Effector CD8-positive, alpha-beta T cell (primary cell): ENCODE measurements around the gene CCDC107.
"Not testable (repeated sequence)": the region's sequence is repeated elsewhere in the genome, so short reads cannot be mapped to it uniquely, and the experiment has no call there.

ENCODE experiments used
- DNase-seq: peaks from one replicate; lab custom pipeline; 2025; lab: John Stamatoyannopoulos, UW
- total RNA-seq, 4 experiments: gene quantifications; one replicate each; lab custom pipeline; 2026; lab: John Stamatoyannopoulos, UW

CCDC107 gene, protein sequence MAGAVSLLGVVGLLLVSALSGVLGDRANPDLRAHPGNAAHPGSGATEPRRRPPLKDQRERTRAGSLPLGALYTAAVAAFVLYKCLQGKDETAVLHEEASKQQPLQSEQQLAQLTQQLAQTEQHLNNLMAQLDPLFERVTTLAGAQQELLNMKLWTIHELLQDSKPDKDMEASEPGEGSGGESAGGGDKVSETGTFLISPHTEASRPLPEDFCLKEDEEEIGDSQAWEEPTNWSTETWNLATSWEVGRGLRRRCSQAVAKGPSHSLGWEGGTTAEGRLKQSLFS
- 14.5 to 23.3 (median 19.4) reads per million in 4 experiments for total RNA-seq

DNA sequence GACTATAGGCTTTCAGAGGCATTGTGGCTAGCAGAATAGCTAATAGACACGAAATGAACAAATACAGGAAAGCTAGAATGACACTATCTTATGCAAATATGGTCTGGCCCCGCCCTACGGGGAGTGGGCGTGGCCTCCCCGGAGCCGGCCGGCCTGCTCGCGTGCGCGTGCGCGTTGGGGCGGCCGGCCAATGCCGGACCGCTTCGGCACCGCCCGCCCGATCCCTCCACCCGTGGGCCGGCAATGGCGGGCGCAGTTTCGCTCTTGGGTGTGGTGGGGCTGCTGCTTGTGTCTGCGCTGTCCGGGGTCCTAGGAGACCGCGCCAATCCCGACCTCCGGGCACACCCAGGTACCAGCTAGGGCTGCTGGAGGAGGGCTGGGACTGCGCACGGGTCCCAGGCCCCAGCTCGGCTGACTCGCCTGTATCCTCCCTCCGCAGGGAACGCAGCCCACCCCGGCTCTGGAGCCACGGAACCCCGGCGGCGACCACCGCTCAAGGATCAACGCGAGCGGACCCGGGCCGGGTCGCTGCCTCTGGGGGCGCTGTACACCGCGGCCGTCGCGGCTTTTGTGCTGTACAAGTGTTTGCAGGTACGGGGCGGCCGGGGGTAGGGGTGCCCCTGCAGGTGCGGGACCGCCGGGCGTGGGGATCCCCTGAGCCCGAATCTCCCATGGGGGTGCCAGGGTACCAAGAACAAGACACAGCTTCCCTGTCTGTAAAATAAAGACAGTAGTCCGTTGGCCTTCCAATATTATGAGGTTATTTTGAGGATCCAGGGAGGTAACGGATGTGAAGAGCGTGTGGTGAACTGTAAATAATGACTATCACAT lies at the start of gene CCDC107:
Gene CCDC107 (plus strand): TSS at position 156 of the 831 bp plus-strand sequence. CDS start 88 bp downstream, at position 244.
- DNase-seq = peak; percentile 74

DNA sequence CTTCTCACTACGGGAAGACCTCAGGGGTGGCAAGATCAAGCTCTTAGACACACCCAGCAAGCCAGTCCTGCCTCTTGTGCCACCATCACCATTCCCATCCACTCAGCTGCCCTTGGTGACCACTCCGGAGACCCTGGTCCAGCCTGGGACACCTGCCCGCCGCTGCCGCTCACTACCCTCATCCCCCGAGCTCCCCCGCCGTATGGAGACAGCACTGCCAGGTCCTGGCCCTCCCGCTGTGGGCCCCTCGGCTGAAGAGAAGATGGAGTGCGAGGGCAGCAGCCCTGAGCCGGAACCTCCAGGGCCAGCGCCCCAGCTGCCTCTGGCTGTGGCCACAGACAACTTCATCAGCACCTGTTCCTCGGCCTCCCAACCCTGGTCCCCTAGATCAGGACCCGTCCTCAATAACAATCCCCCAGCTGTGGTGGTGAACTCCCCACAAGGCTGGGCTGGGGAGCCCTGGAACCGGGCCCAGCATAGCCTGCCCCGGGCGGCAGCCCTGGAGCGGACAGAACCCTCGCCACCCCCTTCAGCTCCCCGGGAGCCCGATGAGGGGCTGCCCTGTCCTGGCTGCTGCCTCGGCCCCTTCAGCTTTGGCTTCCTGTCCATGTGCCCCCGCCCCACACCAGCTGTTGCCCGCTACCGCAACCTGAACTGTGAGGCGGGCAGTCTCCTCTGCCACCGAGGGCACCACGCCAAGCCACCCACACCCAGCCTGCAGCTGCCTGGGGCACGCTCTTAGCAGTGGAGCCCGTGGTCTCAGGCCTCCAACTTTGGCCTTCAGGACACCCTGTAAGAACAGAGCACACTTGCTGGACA lies 48.9 kb upstream of the CCDC107 start:
- DNase-seq = no peak

DNA sequence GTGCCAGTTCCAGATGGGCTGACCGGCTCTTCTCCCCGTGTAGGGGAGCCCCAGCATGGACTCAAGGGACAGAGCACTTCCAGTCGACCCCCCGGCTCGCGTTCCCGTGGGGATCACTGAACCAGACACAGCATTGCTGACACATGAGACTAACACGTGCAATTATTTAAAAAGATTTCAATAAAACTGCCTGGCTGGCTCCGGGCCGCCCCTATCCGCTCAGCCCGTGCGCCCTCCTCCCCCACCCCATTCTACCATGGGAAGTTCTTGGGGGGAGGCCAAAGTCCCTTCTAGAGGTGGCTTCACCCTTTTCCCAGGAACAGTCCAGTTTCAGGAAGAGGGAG lies 48.3 kb upstream of the CCDC107 start:
- no peak for DNase-seq

DNA sequence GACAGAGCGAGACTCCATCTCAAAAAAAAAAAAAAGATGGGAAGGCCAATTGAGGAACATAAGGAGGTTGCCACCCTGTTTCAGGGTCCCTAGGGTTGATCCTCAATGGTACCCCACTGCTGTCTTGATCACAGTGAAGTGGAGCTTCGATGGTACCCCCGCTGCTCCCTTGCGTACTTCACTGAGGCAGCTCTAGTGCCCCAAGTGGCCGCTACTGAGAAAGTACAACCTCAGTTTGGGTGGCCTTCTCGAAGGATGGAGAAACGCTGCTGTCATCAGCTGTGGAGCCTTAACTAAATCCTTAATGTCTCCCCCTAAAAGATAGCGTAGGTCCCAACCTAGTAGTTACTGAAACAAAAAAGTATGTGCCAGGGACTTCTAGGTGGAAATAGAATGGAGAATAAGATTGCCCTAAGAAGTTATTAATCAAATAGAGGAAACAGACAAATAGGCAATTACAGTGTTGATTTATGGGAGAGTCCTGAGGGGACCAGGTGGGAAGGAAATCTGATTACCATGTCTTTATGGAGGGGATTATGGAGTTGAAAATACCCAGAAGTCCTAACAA lies 46.8 kb upstream of the CCDC107 start:
- DNase-seq = peak; percentile 11

DNA sequence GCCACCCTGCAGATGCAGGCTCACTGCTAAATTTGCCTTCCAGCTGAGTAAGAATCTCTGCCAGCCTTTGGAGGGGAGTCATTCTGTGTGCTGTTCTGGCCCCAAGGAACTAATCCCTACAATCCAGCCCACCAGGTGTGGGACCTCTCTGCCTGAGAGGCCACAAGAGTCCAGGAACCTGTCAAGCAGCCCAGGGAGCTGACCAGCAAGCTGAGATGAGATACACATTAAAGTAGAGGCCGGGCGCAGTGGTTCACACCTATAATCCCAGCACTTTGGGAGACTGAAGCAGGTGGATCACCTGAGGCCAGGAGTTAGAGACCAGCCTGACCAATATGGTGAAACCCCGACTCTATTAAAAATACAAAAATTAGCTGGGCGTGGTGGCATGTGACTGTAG lies 46.0 kb upstream of the CCDC107 start:
- not testable (repeated sequence) for DNase-seq

DNA sequence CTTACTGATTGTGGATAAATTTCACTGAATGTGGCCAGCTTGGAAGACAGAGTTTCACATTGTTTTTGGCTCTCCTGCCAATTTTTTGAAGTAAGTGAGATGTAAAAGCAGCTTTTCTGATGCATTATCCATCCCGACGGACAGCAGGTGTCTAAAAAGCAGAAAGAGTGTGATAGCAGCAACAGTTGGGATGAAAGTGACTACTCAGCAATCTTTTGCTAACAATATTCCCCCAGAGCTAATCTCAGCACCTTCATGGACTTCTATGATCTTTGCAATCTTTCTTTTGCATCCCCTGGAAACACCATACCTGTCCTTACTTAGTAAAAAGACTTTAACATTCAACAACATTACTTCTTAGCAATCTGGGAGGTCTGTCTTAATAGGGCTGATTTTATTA lies 45.2 kb upstream of the CCDC107 start:
- no peak for DNase-seq

DNA sequence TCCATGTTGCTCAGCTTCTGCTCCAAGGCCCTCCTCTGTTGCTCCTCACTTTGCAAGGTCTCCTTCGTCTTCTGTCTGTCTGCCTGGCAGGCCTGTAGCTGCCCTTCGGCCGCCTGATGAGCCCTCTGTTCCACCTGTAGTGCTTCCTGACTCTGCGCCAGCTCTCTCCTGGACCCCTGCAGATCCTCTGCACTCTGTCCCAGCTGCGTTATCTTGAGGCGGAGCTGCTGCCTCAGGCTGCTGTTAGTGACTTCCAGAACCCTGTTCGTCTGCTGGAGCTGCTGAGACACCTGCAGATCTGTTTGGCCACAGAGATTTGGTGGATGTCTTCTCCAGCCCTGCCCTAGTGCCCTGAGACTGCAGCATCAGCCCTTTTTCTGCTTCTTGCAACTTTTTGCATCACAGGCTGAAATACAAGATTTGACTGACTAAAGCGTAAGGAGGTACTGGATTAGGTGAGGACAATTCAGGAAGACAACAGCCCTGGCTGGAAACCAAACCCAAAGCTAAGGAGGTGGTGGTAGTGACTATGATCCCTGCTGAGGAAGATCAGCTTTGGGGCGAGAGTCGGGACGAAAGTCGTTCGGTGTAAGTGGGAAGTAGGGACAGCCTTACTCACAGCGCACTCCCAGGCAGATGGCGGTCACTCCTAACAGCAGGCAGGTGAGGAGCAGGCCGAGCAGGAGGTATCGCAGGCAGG lies 42.0 kb upstream of the CCDC107 start:
- DNase-seq = no peak

DNA sequence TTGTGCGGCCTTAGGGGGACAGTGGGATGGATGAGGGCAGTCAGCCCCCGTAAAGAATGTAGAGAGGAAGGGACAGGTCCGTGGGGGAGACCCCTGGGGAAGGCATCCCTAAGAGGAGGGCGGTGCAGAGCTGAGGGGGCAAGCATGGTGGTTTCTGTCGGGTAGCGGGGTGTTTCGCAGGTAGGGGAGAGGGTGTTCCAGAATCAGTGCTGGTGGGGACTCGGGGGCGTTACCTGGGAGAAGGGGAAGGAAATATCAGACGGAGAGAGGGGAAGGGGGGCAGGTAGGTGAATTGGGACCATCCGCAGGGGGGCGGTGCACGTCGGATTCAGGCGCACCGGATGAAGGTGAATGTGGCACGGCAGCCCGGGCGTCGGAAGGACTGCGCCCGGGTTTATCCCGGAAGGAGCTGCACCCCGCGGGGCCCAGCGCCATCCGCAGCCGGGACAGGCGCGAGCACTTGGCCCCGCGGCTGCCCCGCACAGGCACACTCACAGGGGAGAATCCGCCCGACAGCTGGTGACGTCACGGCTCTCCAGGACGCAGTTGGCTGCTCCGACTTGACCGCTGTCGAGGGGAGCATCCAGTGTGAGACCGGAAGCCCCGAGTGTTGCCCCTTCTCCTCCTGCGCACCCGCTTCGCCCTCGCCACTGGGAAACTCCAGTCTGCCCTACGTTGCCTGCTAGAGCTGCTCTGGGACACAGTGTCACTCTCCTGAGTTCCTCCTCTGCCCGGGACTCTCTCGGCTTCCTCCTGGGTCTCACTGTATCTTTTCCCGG lies 41.2 kb upstream of the CCDC107 start:
- DNase-seq = peak; percentile 56

DNA sequence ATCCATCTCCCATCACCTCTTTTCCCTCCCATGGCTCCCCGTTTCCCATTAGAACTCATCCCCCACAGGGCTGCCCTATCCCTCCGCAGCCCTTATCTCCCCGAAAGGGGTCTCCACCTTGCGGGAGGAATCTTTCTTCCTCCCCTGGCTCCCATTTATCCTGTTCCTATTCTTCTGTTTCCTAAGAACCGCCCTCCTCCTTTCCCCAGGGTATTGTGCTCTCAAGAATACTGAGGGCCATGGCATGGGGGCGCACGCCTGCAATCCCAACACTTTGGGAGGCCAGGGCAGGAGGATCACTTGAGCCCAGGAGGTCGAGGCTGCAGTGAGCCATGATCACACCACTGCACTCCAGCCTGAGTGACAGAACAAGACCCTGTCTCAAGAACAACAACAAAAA lies 40.5 kb upstream of the CCDC107 start:
- DNase-seq = no peak

DNA sequence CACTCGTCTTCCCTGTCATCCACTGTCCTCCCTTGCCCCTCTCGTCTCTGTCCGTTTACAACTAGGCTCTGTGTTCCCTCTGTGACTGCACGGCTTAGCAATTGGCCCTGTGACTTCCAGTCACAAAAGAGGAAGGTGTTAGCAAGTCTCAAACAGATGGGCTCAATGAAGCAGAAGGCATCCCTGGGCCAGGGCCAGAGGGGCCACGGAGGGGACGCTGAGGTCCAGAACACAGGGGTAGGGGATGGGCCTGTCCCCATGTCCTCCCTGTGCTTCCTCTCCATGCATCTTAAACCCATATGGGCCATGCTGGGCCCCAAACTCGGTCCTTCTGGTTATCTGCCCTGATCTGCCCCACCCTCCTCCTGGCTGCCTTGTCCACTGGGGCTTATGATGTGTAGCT lies 39.8 kb upstream of the CCDC107 start, which contains the start of gene CD72:
Gene CD72 (minus strand): TSS at position 89 of the 403 bp plus-strand sequence. CDS start 110 bp downstream, outside the sequence.
- DNase-seq = no peak

DNA sequence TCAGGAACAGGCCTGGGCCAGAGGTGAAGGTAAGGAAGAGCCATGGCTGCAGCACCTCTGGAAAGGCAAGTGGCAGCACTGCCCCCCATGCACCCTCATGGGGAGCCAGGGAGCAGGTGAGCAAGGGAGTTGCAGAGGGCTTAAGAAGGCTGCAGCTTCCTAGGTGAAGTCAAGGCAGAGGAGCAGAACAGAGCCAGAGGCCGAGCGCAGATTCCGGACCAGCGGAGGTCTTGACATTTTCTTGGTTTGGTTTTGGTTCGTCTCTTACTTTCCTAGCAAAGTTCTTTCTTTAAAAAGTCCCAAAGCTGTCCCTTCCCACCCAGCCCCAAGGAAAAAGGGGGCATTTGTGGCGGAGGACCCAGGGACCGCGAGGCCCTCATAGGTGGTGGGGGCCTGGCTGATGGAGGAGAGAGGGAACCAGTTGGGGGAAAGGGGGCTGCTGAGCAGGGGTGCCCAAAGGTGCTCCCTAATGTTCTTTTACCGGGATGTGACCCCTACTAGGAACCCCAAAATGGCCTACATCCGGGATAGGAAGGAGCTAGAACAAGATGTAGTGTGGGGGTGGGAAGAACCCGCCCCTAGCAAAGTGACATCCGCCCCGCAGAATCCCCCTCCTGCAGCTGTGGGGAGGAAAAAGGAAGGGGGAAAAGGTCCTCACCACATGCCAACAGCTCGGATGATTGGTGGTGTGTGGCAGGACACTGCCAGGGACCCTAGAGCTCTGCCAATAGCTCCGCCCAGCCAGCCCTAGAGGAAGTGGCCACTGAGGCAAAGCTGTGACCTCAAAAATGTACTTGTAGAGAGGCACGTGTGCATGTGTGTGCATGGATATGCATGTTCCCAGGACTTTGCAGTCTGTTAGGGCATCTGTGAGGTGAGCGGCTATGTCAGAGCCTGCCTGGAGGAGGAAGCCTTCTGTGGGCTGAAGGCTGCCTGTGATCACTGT lies 39.0 kb upstream of the CCDC107 start:
- no peak for DNase-seq

DNA sequence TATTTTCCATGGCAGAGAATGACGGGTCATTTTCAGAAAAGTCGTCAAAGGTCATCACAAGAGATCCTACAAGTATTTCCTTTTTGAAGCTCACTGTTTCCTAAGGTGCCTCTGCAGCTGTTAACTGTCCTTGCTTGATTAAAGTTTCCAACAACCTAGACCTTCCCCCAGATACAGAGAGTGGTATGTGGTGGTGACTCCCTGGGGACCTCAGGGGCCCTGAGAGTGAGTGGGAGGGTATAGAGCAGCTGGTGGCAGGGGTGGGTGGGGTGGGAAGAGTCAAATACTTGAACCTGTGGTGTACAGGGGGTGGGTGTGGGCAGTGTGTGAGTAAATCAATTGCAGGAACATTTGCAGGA lies 38.3 kb upstream of the CCDC107 start:
- DNase-seq = no peak

DNA sequence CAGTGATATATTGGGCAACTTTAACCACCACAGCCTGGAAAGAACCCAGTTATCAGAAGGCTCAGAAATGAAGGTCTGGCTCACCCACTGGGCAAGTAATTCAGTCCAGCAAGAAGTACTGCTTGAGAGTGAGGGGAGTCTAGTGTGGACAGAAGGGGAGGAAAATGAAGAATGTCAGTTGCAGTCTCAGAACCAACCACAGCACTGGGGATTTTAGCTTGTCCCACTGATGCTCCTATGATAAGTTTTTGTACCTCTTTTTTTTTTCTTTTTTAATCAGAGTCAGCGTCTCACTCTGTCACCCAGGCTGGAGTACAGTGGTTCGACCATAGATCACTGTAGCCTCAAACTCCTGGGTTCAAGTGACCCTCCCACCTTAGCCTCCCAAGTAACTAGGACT lies 30.5 kb upstream of the CCDC107 start:
- no peak for DNase-seq

DNA sequence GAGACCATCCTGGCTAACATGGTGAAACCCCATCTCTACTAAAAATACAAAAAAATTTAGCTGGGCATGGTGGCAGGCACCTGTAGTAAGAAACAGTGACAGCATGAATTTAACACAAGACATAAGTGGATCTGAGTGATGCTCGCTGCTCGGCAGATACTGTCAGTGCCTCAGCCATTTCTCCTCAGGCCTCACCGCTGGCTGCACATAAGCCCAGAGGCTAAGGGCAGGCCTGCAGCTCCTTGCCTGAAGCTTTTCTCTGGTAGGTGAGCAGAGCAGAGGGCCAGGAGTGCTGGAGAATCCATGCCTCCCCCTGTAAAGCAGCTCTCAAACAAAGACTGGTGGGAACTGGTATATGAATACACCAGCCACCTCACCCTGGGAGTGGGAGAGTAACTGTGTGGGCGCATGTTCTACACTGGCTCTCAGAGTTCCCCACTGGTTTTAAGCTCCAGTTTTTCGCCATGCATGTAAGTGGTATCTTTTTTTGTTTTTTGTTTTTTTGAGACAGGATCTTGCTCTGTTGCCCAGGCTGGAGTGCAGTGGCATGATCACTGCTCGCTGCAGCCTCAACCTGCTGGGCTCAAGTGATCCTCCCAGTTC lies 29.6 kb upstream of the CCDC107 start:
- no peak for DNase-seq

DNA sequence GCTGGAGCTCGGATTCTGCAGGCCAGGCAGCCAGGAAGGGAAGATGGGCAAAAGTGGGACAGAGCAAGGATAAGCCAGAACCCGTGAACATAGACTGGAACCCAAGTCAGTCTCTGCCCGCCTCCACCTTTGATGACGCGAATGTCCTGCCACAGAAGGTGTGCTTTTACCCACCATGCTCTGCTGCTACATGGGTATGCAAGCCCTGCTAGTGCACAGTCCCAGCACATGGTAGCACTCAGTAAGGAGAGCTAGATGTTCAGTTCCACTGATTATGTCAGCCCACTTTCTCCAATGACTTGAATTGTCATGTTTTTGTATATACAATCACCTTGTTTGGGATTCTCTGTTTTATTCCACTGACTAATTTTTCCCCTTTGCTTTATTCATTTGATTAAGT lies 28.5 kb upstream of the CCDC107 start:
- no peak for DNase-seq

DNA sequence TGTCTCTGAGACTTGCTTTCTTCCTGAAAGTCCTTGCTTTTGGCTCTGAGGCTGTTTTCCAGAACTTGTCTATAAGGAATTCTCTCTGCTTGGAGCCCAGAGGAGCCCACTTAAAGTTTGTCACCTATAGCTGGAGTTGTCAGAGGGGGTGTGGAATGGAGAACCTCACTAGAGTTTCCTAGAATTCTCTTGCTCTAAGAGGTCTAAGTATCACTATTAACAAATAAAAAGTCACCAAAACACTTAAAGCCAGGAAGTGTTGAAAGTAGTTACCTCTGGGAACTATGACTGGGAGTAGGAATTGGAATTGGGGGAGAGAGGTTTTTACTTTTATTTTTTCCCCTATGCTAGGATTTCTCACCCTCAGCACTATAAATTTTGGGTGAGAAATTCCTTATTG lies 22.4 kb upstream of the CCDC107 start:
- DNase-seq = no peak

DNA sequence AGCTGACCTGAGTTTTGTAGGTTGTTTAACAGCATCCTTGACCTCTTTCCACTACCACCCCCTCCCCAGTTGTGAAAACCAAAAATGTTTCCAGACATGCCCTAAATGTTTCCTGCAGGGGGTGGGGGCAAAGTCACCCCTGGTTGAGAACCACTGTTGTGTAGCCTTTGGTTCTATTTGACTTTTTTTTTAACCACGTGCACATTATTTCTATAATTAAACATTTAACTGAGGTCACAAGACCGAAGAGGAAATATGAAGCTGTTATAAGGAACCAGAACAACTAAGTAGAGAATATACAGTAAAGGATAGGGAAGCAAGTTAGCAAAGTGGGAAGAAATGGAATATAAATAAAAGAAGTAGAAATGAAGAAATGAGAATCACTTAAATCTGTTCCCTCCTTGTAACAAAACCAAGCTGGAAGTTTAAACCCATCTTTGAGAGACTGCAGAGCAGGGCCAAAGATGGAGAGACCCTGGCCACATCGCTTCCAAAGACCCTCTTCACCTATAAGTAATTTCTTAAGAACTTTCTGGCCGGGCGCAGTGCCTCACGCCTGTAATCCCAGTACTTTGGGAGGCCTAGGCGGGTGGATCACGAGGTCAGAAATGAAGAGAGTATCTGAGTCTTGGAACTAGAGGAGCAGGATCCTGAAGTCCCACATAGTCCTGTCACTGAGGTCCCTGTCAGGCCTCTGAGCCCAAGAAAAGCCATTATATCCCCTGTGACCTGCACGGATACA lies 21.8 kb upstream of the CCDC107 start:
- DNase-seq = no peak

DNA sequence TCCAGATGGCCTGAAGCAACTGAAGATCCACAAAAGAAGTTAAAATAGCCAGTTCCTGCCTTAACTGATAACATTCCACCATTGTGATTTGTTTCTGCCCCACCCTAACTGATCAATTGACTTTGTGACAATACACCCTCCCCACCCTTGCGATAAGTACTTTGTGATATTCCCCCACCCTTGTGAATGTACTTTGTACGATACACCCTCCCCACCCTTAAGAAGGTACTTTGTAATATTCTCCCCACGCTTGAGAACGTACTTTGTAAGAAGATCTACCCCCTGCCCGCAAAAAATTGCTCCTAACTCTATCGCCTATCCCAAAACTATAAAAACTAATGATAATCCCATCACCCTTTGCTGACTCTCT lies 21.2 kb upstream of the CCDC107 start:
- not testable (repeated sequence) for DNase-seq
